Measurements from ENCODE around the gene ATP5ME. TPM values are rescaled to one million over a fixed set of nuclear protein-coding genes. Genes with fewer than 3 reads are reported as not detected.

Gene ATP5ME
- polyA plus RNA-seq, 1 experiment, result 330 TPM

- TF ChIP-seq, protein P1, sequence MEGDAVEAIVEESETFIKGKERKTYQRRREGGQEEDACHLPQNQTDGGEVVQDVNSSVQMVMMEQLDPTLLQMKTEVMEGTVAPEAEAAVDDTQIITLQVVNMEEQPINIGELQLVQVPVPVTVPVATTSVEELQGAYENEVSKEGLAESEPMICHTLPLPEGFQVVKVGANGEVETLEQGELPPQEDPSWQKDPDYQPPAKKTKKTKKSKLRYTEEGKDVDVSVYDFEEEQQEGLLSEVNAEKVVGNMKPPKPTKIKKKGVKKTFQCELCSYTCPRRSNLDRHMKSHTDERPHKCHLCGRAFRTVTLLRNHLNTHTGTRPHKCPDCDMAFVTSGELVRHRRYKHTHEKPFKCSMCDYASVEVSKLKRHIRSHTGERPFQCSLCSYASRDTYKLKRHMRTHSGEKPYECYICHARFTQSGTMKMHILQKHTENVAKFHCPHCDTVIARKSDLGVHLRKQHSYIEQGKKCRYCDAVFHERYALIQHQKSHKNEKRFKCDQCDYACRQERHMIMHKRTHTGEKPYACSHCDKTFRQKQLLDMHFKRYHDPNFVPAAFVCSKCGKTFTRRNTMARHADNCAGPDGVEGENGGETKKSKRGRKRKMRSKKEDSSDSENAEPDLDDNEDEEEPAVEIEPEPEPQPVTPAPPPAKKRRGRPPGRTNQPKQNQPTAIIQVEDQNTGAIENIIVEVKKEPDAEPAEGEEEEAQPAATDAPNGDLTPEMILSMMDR (IDR thresholded peaks at IDR 0.05; ENCODE audit: insufficient read depth, low read depth, low read length), result no peak
- ChIA-PET CTCF (no interaction called here), POLR2A (no interaction called here)
- DNase-seq (ENCODE audit: low read depth), result no peak
- H3K36me3 ChIP-seq (ENCODE audit: control insufficient read depth, insufficient read depth, low read length), result no peaks in the 10 kb centered on the region
- no peaks in the 10 kb centered on the region for H3K27me3 ChIP-seq (ENCODE audit: control insufficient read depth, insufficient read depth, low read length)
- H3K4me3 ChIP-seq (ENCODE audit: low read depth, low read length), result peak overlapping the region; percentile 13; the same call in 1 of the 2 replicates
These were observed 7.8 kb upstream of the ATP5ME start for GRCh38 chr4:681736-682451.

DNA sequence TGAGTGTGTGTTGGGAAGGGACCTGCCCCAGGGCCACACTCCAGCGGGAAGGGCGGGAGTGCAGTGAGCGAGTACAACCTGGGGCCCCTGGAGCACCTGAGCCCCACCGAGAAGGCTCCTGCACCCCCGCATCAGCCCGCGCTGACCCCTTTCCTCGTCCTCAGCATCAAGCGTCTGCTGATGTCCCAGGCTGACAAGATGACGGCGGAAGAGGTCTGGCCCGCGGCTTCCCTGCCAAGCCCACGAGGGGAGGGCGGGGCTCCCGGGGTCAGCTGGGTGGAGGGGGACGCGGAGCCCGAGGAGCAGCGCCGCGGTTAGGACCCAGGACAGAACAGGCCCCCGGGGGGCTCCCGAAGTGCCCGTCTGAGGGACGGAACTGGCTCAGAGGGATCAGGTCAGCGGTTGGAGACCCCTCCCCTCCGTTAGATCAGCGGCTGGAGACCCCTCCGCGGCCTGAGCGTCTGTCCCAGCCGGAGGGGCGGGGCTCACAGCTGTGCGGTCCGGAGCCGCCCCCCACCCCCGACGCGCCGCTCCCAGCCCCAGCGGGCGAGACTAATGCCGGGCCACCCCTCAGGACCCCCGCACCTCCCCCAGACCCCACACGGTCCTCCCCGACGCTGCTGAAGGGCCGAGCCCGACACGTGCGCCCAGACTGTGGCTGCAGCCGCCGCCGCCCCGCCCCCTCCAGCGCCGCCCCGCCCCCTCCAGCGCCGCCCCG lies 7.0 kb upstream of the ATP5ME start:
- Histone ChIP-seq H3K27me3 (ENCODE audit: control insufficient read depth, insufficient read depth, low read length) (no peaks in the 10 kb centered on the region), H3K4me3 (ENCODE audit: low read depth, low read length) (peak overlapping the region; percentile 50), H3K36me3 (ENCODE audit: control insufficient read depth, insufficient read depth, low read length) (no peaks in the 10 kb centered on the region; the same call in 1 of the 2 replicates)
- DNase-seq (ENCODE audit: low read depth), result no peak
- TF ChIP-seq, protein P1 (IDR thresholded peaks at IDR 0.05; ENCODE audit: insufficient read depth, low read depth, low read length), result no peak
- POLR2A ChIA-PET, result no interaction called here
- CTCF ChIA-PET, result no interaction called here

GRCh38 chr4:680551-680927 lies 6.5 kb upstream of the ATP5ME start:
- ChIA-PET POLR2A (no interaction called here), CTCF (no interaction called here)
- no peak for DNase-seq (ENCODE audit: low read depth)
- H3K4me3 ChIP-seq (ENCODE audit: low read depth, low read length), result peak overlapping the region; percentile 50
- TF ChIP-seq, protein P1 (IDR thresholded peaks at IDR 0.05; ENCODE audit: insufficient read depth, low read depth, low read length), result no peak
- H3K36me3 ChIP-seq (ENCODE audit: control insufficient read depth, insufficient read depth, low read length), result no peaks in the 10 kb centered on the region; the same call in 1 of the 2 replicates
- no peaks in the 10 kb centered on the region for H3K27me3 ChIP-seq (ENCODE audit: control insufficient read depth, insufficient read depth, low read length)

- CTCF ChIA-PET, result no interaction called here
- POLR2A ChIA-PET, result no interaction called here
- no peaks in the 10 kb centered on the region for H3K27me3 ChIP-seq (ENCODE audit: control insufficient read depth, insufficient read depth, low read length)
- no peaks in the 10 kb centered on the region; the same call in 1 of the 2 replicates for H3K36me3 ChIP-seq (ENCODE audit: control insufficient read depth, insufficient read depth, low read length)
- H3K4me3 ChIP-seq (ENCODE audit: low read depth, low read length), result no peak overlapping the region
- DNase-seq (ENCODE audit: low read depth), result no peak
- TF ChIP-seq, protein P1 (IDR thresholded peaks at IDR 0.05; ENCODE audit: insufficient read depth, low read depth, low read length), result no peak
These were observed 6.0 kb upstream of the ATP5ME start for GRCh38 chr4:680091-680490.

GRCh38 chr4:679629-680028 lies 5.6 kb upstream of the ATP5ME start:
- no peak for DNase-seq (ENCODE audit: low read depth)
- Histone ChIP-seq H3K36me3 (ENCODE audit: control insufficient read depth, insufficient read depth, low read length) (no peaks in the 10 kb centered on the region; the same call in 1 of the 2 replicates), H3K27me3 (ENCODE audit: control insufficient read depth, insufficient read depth, low read length) (no peaks in the 10 kb centered on the region), H3K4me3 (ENCODE audit: low read depth, low read length) (no peak overlapping the region)
- TF ChIP-seq, protein P1 (IDR thresholded peaks at IDR 0.05; ENCODE audit: insufficient read depth, low read depth, low read length), result no peak
- POLR2A ChIA-PET, result no interaction called here
- CTCF ChIA-PET, result no interaction called here
